ENCODE data around the gene SLC14A1.
A peak's percentile ranks its signal among the peaks of the same experiment; 100 is the strongest.

The SLC14A1 gene

GRCh38 chr18:45723567-45724355 lies at the start of gene SLC14A1:
Gene SLC14A1, plus strand, starts transcription at chr18:45724181. Its CDS starts 6,140 bp downstream, at chr18:45730321.
- DNase-seq, result no peak

- peak; percentile 55 for DNase-seq
Observed at GRCh38 chr18:45677276-45677807, 46.6 kb upstream of the SLC14A1 start.

- no peak for DNase-seq
Observed at GRCh38 chr18:45678441-45678840, 45.5 kb upstream of the SLC14A1 start.

GRCh38 chr18:45678850-45679249 lies 45.1 kb upstream of the SLC14A1 start:
- no peak for DNase-seq

- DNase-seq, result no peak
Observed at GRCh38 chr18:45680066-45680690, 43.8 kb upstream of the SLC14A1 start.

- DNase-seq, result no peak
Observed at GRCh38 chr18:45682181-45682580, 41.8 kb upstream of the SLC14A1 start.

GRCh38 chr18:45684341-45685115 lies 39.5 kb upstream of the SLC14A1 start:
- no peak for DNase-seq

- peak; percentile 49 for DNase-seq
Observed at GRCh38 chr18:45686891-45687611, 36.9 kb upstream of the SLC14A1 start.

GRCh38 chr18:45687621-45688020 lies 36.4 kb upstream of the SLC14A1 start:
- no peak for DNase-seq

- no peak for DNase-seq
Observed at GRCh38 chr18:45688113-45688512, 35.9 kb upstream of the SLC14A1 start.

- no peak for DNase-seq
Observed at GRCh38 chr18:45688833-45689232, 35.1 kb upstream of the SLC14A1 start.

GRCh38 chr18:45689396-45689795 lies 34.6 kb upstream of the SLC14A1 start:
- peak; percentile 50 for DNase-seq

GRCh38 chr18:45690975-45691815 lies 32.8 kb upstream of the SLC14A1 start:
- DNase-seq, result peak; percentile 94

GRCh38 chr18:45691816-45692179 lies 32.2 kb upstream of the SLC14A1 start:
- DNase-seq, result no peak

GRCh38 chr18:45702708-45703265 lies 21.2 kb upstream of the SLC14A1 start:
- DNase-seq, result no peak

GRCh38 chr18:45708831-45709230 lies 15.2 kb upstream of the SLC14A1 start:
- no peak for DNase-seq

GRCh38 chr18:45712061-45712460 lies 11.9 kb upstream of the SLC14A1 start:
- DNase-seq, result no peak

GRCh38 chr18:45713239-45713638 lies 10.7 kb upstream of the SLC14A1 start:
- DNase-seq, result no peak

- no peak for DNase-seq
Observed at GRCh38 chr18:45715212-45715780, 8.7 kb upstream of the SLC14A1 start.

- no peak for DNase-seq
Observed at GRCh38 chr18:45719106-45719505, 4.9 kb upstream of the SLC14A1 start.

- peak; percentile 79 for DNase-seq
Observed at GRCh38 chr18:45722899-45723298, 1.1 kb upstream of the SLC14A1 start.

Data from eye (tissue), 1 donor.